GM18505 (cell line): ENCODE measurements around the gene C10orf95.
"Not testable (repeated sequence)": the region's sequence is repeated elsewhere in the genome, so short reads cannot be mapped to it uniquely, and the experiment has no call there.

Source experiments
- ATAC-seq: cut with Tn5 transposase; IDR thresholded peaks from one replicate; pipeline ENCODE4 v1.9.1; 2021; ENCODE audit not compliant: unreplicated experiment
- POLR2A ChIP-seq: IDR thresholded peaks from 4 replicates; pipeline ENCODE4 v1.6.1; 2011; ENCODE audit warnings: borderline replicate concordance; ENCODE audit not compliant: insufficient read depth, insufficient read length; ENCODE audit errors: extremely low read depth

The C10orf95 gene

GRCh38 chr10:102451105-102451969 is at the start of gene C10orf95:
Gene C10orf95 (minus strand): TSS chr10:102451543. CDS start chr10:102451093, 450 bp downstream.
- TF ChIP-seq POLR2A = no peak
- no peak for ATAC-seq

- ATAC-seq = not testable (repeated sequence)
These were observed 49.3 kb upstream of the C10orf95 start for GRCh38 chr10:102500686-102501085.

GRCh38 chr10:102499356-102499755 is 48.0 kb upstream of the C10orf95 start:
- TF ChIP-seq POLR2A = no peak

GRCh38 chr10:102497545-102497944 is 46.2 kb upstream of the C10orf95 start:
- no peak for ATAC-seq
- TF ChIP-seq POLR2A = no peak

More at GRCh38 chr10:102499356-102499755, 48.0 kb upstream of the C10orf95 start:
- no peak for ATAC-seq

GRCh38 chr10:102493771-102494170 is 42.4 kb upstream of the C10orf95 start:
- no peak for ATAC-seq
- TF ChIP-seq POLR2A = no peak

GRCh38 chr10:102492983-102493382 is 41.6 kb upstream of the C10orf95 start:
- TF ChIP-seq POLR2A = no peak
- no peak for ATAC-seq

GRCh38 chr10:102492344-102492939 is 41.1 kb upstream of the C10orf95 start:
- no peak for ATAC-seq

GRCh38 chr10:102491136-102491535 is 39.8 kb upstream of the C10orf95 start:
- ATAC-seq = no peak
- no peak for TF ChIP-seq POLR2A

More at GRCh38 chr10:102492344-102492939, 41.1 kb upstream of the C10orf95 start:
- no peak for TF ChIP-seq POLR2A

- no peak for TF ChIP-seq POLR2A
- no peak for ATAC-seq
These were observed 33.9 kb upstream of the C10orf95 start for GRCh38 chr10:102485093-102485784.

GRCh38 chr10:102484021-102484420 is 32.7 kb upstream of the C10orf95 start:
- no peak for TF ChIP-seq POLR2A
- ATAC-seq = no peak

GRCh38 chr10:102480396-102480795 is 29.1 kb upstream of the C10orf95 start:
- TF ChIP-seq POLR2A = no peak
- no peak for ATAC-seq

GRCh38 chr10:102479651-102480050 is 28.3 kb upstream of the C10orf95 start:
- no peak for ATAC-seq
- TF ChIP-seq POLR2A = no peak

GRCh38 chr10:102476466-102477141 is 25.3 kb upstream of the C10orf95 start:
- no peak for ATAC-seq
- no peak for TF ChIP-seq POLR2A

- no peak for ATAC-seq
- TF ChIP-seq POLR2A = no peak
These were observed 24.2 kb upstream of the C10orf95 start for GRCh38 chr10:102475451-102476040.
